K562 (cell line): ENCODE measurements around the gene PCCA.

Source experiments
- CTCF ChIP-seq, 3 experiments: IDR thresholded peaks in 2 of 3; conservative IDR thresholded peaks in 1 of 3; 2 replicates each; pipeline ENCODE4 v1.5.1; 2011 to 2012; ENCODE audit warnings: low read length in 3 of 3, mild to moderate bottlenecking in 3 of 3, control low read depth in 2 of 3, improper control_type of control experiment in 1 of 3, inconsistent platforms in 1 of 3, low read depth in 1 of 3, mixed read lengths in 1 of 3, moderate library complexity in 1 of 3; ENCODE audit not compliant: insufficient read depth in 2 of 3
- E2F3 ChIP-seq: fragments of 250-450 bp; sonication (Bioruptor Pico); IDR thresholded peaks from 2 replicates; pipeline ENCODE4 v1.4.0; 2020; ENCODE audit warnings: mild to moderate bottlenecking
- EZH2 ChIP-seq: IDR thresholded peaks from 2 replicates; pipeline ENCODE4 v1.6.1; 2012; ENCODE audit warnings: low read depth, mild to moderate bottlenecking, inconsistent platforms, low read length, borderline replicate concordance
- REST ChIP-seq, 2 experiments: fragments of 450-650 bp; formaldehyde crosslinking in 1 of 2; IDR thresholded peaks; 2 replicates each; pipeline versions ENCODE4 v1.4.0 to v1.6.1; 2014 to 2020; ENCODE audit warnings: mild to moderate bottlenecking in 2 of 2, borderline replicate concordance in 1 of 2, low read depth in 1 of 2
- SIN3B ChIP-seq: fragments of 450-650 bp; IDR thresholded peaks from 2 replicates; pipeline ENCODE4 v1.6.1; 2017; ENCODE audit warnings: low read depth, mild to moderate bottlenecking, moderate library complexity
- SRSF3 ChIP-seq: fragments of 200-400 bp; formaldehyde crosslinking; IDR thresholded peaks from 2 replicates; pipeline ENCODE4 v1.6.1; 2016; ENCODE audit warnings: mild to moderate bottlenecking, low read length, moderate library complexity; ENCODE audit not compliant: insufficient read depth
- ZBTB5 ChIP-seq: fragments of 450-650 bp; IDR thresholded peaks from 2 replicates; pipeline ENCODE4 v1.6.1; 2017; ENCODE audit warnings: antibody characterized with exemption
- ZNF347 ChIP-seq: fragments of 450-650 bp; formaldehyde crosslinking; IDR thresholded peaks from 2 replicates; pipeline ENCODE4 v1.4.0; 2020; ENCODE audit warnings: low read depth, mild to moderate bottlenecking, moderate library complexity
- ZNF766 ChIP-seq: fragments of 200-800 bp; sonication (Bioruptor generic); conservative IDR thresholded peaks from 2 replicates; pipeline ENCODE4 v1.6.1; 2016; ENCODE audit warnings: missing genetic modification characterization, missing compliant biosample characterization
- ZNF77 ChIP-seq: fragments of 250-450 bp; sonication (Bioruptor Pico); IDR thresholded peaks from 2 replicates; pipeline ENCODE4 v1.5.0; 2020

DNA sequence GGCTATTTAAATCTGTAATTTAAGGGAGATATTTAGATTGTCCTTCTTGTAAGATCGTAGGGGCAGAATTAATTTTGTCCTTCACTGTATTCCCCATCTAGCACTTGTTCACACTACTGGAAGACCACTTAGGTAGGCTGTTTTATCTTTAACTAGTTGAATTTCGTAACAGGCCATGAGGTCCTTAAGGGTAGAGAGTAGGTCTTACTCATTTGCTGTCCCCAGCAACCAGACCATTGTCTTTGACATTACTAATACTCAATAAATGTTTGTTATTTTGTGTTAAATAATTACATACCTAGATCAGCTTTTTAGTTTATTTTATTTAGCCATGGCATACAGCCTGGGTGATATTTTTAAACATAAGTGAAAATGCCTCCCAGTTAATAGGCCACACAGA is 177.1 kb downstream of the PCCA start:
- TF ChIP-seq ZNF347 (no peak), CTCF (IDR thresholded peaks at IDR 0.05 in 2 of 3, conservative IDR thresholded peaks at IDR 0.05 in 1 of 3; ENCODE audit: insufficient read depth in 2 of 3, low read depth in 1 of 3, low read length in 3 of 3) (no peak), EZH2 (no peak), SRSF3 (no peak), SIN3B (no peak), E2F3 (CRISPR knock-in tag) (no peak), ZNF77 (no peak), REST (IDR thresholded peaks at IDR 0.05; ENCODE audit: borderline replicate concordance) (no peak), REST (CRISPR knock-in tag; IDR thresholded peaks at IDR 0.05; ENCODE audit: low read depth) (no peak), ZNF766 (CRISPR knock-in tag) (no peak), ZBTB5 (no peak)
